Measurements from ENCODE around the gene ATXN2.

GRCh38 chr12:111585690-111586089 lies 13.4 kb downstream of the ATXN2 start:
- TF ChIP-seq CTCF (conservative IDR thresholded peaks at IDR 0.05; ENCODE audit: low read length) (no peak), EZH2phosphoT487 (IDR thresholded peaks at IDR 0.05; ENCODE audit: borderline replicate concordance, low read depth, low read length) (no peak)
